Peyer's patch (tissue), 4 donors: Measurements from ENCODE around the gene GPR65.

ENCODE experiments used
- POLR2A ChIP-seq, 2 donors: fragments of 450-650 bp; IDR thresholded peaks; one replicate each; pipeline ENCODE4 v1.5.1; 2017; ENCODE audit warnings: antibody characterized with exemption in 2 of 2, mild to moderate bottlenecking in 2 of 2, moderate library complexity in 2 of 2
- TF ChIP-seq, protein P1 (sequence below), 6 experiments: fragments of 450-650 bp in 4 of 6; fragments of 200-600 bp in 2 of 6; sonication (generic) in 1 of 6; IDR thresholded peaks; one replicate each; pipeline ENCODE4 v1.5.1; 2017 to 2019; ENCODE audit warnings: antibody characterized with exemption in 6 of 6, mild to moderate bottlenecking in 3 of 6, moderate library complexity in 1 of 6

DNA sequence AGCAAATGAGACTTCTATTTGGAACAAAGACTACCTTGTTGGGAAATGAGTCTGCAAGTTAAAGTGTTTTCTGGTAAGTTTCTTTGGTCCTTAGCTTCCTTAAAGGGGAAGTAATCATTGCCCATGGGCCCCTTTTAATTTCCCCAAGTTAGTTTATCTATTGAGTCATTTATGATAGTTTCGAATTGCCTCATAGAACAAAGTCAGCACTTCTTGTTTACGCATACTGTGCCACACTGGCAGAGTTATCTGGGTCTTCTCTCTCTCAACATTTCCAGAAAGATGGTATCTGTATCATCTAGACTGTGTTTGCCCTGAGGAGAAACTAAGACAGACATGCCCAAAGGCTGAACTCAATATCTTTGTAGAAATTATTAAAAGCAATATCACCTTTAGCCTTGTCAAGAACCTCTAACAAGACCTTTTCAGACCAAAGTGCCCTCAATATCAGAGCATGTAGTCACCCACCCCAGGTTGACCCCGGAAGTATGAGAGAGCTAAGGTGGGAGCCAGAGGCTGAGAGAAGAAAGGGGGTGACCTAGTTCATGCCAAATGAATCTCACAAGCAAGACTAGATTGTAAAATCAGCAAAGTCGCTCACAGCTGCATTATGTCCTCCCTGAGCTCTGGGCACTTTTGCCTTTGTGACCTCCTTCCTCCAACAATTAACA lies 40.0 kb downstream of the GPR65 start:
- TF ChIP-seq POLR2A (IDR thresholded peaks at IDR 0.05), result no peak
- TF ChIP-seq, protein P1, sequence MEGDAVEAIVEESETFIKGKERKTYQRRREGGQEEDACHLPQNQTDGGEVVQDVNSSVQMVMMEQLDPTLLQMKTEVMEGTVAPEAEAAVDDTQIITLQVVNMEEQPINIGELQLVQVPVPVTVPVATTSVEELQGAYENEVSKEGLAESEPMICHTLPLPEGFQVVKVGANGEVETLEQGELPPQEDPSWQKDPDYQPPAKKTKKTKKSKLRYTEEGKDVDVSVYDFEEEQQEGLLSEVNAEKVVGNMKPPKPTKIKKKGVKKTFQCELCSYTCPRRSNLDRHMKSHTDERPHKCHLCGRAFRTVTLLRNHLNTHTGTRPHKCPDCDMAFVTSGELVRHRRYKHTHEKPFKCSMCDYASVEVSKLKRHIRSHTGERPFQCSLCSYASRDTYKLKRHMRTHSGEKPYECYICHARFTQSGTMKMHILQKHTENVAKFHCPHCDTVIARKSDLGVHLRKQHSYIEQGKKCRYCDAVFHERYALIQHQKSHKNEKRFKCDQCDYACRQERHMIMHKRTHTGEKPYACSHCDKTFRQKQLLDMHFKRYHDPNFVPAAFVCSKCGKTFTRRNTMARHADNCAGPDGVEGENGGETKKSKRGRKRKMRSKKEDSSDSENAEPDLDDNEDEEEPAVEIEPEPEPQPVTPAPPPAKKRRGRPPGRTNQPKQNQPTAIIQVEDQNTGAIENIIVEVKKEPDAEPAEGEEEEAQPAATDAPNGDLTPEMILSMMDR (IDR thresholded peaks at IDR 0.05), result no peak
